GM18502 (cell line): ENCODE measurements around the gene SRRM4.

Experiments used
- ATAC-seq: cut with Tn5 transposase; IDR thresholded peaks from one replicate; pipeline ENCODE4 v1.9.1; 2021; ENCODE audit warnings: mild to moderate bottlenecking; ENCODE audit not compliant: unreplicated experiment, poor library complexity

Gene SRRM4, protein sequence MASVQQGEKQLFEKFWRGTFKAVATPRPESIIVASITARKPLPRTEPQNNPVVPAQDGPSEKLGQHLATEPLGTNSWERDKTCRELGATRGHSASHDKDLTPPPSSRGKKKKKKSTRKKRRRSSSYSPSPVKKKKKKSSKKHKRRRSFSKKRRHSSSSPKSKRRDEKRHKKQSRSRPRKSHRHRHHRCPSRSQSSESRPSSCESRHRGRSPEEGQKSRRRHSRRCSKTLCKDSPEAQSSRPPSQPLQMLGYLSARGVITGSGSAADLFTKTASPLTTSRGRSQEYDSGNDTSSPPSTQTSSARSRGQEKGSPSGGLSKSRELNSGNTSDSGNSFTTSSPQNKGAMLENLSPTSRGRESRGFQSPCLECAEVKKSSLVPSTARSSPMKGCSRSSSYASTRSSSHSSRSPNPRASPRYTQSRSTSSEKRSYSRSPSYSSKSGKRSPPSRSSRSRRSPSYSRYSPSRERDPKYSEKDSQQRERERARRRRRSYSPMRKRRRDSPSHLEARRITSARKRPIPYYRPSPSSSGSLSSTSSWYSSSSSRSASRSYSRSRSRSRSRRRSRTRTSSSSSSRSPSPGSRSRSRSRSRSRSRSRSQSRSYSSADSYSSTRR

DNA sequence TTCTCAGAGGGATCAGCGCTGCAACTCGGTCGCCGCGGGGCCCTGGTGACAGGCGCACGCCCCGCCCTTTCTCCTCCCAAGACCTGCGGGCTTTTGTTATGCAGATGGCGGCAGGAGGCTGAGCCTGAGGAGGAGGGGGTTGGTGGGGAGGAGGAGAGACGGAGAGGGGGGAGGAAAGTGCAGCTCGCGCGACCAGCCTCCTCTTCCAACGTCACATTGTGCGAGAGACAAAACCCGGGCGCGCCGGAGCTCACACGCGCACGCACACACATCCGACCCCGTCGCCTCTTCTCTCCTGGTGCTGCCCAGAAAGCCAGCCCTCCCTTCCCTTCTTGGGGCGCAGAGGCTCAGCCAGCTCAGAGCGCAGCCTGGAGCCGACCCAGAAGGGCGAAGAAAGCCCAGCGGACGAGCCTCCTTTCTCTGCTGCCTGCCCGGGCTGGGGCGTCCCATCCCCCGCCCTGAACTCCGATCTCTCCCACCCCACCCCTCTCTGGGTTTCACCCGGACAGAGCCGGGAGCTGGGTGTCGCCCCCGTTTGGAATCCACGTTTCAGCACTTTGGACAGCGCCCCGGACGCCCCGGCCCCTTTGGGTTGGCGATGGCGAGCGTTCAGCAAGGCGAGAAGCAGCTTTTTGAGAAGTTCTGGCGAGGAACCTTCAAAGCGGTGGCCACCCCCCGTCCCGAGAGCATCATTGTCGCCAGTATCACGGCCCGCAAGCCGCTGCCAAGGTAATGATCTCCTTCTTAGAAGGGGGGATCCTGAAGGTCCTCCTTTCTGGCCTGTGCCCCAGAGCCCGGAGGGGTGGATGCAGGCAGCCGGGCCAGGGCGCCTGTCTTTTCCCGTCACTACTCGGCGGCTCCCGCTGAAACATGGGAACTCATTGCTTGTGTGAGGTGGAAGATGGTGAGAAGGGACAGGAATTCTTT is at the start of gene SRRM4:
TSS of gene SRRM4 (plus strand) at position 257 of the 927 bp plus-strand sequence. CDS start at position 599, 342 bp downstream.
- ATAC-seq: no peak

DNA sequence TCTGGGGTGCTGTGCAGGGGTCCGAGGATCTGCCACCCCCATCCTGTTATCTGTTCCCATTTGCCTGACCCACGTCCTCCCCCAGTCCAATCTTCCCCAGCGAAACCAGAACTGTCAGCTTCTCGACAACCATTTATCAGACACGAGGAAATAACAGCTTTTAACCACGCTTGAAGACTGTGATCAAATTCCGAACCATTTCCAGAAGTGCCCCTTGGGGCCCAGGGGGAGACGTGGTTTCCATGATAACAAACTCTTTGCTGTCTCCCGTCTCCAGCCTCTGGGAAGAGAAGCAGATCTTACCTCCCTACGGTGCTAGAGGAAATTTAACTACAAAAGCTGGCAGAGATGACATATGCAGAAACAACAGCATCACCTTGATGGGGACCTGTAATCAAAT is 35.1 kb upstream of the SRRM4 start:
- ATAC-seq: no peak

DNA sequence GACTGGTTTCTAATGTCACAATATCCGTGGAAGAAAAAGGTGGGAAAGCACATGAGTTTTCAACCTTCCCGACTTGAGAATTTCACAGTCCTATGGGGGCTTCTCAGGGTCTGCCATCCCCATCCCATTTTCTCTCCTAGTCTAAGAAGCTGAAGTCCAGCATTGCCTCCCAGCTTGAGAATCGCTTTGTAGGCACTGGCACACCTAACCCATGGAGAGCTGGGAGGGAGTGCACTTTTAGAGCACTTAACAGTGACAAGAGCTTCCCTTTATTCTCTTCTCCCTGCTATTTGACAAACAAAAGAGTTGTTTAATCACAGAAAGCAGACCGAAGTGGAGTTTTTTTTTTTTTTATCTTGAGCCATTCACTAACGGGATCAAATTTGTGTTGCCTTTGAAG is 22.8 kb upstream of the SRRM4 start:
- ATAC-seq: no peak

DNA sequence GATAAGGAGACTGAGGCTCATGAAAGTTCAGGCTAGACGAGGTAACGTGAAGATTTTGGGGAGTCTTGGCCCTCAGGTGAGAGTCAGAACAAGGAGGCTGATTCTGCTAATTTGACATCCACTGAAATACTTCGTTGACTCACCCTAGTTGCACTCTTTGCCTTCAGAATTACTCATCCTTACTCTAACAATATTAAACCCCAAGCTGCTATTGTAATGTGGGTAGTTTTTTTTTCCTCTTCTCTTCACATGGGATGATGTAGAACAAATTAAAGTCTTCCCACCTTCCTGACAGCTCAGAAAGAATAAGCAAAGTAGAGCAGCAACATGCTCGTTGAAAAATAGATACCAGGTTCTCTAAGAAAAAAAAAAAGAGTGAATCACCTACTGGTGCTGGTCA is 22.0 kb upstream of the SRRM4 start:
- no peak for ATAC-seq

DNA sequence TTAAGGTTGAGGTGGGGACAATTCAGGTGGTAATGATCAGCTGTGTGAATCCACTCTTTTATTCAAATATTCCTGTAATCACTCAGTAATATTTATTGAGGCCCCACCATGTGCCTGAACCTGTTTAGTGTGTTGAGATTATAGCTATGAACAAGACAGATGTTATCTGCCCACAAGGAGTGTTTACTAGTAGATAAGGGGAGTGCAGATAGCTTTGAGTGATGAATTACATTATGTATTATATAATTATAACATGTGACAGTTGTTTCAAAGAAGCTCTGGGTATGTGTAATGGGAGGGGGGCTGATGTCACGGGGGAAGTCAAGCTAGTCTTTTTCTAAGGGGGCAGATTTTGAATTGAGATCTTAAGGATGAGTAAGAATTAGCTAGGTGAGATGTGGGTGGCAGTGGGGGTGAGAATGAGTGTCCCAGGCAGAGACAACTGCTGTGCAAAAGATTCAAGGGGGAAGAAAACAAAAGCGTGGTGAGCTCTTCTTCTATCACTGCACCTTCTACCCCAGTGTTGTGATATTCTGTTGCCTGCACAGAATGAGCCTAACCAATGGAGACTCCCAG is 21.3 kb upstream of the SRRM4 start:
- no peak for ATAC-seq

DNA sequence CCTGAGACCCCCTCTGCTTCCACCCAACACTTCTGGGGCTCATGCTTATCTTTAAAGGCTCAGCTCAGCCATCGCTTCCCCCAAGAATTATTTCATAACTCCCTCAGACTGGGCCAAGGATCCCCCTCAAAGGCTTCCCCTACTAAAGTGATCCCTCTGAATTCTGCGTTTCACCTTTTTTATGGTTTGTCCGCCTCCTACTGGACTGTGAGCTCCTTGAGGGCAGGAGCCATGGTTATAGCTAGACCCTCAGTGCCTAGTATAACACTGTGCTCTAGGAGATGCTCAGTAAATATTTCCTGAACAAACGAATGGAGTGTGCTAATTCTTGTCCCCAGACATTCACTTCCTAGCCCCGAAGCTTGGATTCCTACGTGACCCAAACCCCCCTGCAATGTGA is 20.5 kb upstream of the SRRM4 start:
- ATAC-seq: no peak

DNA sequence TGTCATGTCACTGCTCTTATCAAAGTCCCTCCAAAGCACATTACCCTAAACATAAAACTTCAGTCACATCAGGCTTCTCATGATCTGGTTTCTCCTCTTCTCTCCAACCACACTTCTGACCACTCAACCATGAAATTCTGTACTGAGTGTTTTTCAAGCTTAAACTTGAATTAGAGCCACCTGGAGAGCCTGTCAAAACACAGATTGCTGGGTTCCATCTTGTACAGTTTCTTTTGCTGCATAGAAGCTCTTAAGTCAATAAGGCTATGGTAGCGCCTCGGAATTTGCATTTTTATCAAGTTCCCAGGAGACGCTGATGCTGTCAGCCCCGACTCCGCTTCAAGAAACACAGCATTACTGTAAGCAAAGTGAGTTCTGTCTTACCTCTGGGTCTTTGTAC is 16.4 kb upstream of the SRRM4 start:
- no peak for ATAC-seq

DNA sequence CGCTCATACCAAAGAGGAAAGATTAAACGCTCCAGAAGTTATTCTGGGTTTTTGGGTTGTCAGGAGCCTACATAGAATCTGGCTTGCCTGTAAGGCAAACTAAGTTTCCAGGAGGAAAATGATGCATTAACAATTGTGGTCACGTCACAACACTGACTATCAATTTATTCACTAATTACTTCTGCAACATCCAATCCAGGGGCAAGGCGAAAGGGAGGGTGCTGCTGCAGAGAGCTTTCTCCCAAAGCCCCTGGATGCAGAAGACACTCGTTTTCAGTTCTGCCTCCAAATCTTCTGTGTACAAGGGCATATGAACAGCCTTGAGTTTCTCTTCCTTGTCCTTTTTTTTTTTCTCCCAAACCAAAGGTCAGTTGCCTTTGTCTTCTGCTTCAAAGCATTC is 10.5 kb upstream of the SRRM4 start:
- no peak for ATAC-seq

DNA sequence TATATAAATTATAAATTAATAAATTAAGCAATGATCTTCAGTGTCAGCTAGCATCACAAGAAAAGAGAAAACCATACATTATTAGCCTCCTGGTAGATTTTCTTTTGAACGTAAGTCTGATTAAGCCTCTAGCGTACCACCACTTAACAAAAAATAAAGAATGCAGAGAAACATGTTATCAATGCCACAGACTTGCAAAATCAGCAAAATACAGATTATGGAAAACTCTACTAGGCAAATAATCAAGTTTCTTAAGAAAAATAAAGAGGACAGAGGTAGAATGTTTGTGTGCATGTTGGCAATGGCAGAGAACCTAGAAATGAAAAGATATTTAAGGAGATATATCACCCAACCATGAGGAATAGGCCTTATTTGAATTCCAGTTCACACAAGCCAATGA is 8.4 kb upstream of the SRRM4 start:
- ATAC-seq: no peak

DNA sequence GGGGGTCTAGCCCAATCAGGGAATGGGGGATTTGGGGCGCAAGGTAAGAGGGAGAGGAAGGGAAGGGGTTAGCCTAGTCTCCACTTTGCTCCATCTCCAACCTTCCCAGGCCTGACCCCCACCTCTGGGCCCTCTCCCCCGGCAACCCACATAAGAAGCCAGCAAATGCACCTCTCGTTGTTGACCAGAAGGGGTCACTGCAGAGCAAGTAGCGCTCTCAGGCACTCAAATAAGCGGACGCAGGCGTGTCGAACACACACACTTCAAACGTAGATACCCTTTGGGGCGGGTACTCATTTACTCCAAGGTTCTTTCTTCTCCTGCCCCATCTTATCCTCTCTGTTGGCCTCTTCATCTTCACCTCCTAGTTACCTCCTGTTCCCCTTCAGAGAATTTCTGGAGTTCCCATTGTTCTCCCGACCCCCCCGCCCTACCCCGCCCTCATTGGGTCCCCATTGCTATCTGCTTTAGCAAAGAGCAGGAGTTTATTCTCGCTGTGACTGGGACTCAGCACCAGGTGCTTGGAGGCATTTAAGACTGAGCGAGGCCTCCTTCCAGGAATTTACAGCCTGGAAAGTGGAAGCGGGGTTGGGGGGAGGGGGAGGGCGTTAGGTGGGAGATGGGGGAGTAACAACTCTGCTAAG is 1.5 kb upstream of the SRRM4 start:
- no peak for ATAC-seq

DNA sequence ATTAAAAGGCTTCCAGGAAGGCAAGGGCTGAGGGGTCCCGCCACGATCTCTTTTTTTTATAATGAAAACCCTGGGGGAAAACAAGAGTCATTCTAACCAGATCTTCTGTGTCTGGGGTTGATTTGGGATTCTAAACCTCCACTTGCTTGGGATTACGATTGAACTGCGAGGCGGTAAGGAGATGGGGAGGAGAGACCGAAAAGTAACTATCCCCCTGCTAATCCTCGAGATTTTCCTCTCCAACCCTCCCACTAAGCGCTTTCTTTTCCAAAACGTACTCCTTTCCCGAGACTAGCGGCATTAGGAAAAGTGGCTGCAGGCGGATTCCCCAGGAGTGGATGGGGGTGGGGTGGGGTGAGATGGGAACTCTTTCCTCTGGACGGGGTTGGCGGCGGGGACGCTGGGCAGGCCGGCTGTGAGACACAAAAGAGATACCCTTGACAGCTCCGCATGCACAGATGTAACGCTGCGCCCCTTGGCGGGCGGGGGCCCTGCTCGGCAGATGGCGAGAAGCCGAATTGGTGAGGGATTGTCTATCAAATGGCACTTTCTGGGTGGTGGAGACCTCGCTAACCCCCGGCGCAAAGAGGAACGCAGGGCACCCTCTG is 830 bp upstream of the SRRM4 start:
- no peak for ATAC-seq

DNA sequence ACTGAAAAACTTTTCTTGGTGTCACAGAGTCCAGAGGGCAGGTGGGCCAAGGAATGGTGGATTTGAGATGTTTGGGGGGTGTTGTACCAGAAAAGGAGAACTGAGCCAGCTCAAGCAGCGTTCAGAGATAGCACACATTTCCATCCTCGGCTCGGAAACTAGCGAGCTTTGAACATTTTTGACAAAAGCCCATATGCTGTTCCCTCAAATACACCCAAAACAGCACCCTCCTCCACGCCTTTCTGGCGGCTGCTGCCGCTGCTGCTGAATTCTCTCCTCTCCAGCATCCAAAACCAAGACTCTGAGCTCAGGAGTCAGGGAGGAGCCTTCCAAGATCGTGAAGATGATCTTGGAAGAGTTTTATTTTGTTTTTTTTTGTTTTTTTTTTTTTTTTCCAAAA is 961 bp downstream of the SRRM4 start:
- no peak for ATAC-seq

DNA sequence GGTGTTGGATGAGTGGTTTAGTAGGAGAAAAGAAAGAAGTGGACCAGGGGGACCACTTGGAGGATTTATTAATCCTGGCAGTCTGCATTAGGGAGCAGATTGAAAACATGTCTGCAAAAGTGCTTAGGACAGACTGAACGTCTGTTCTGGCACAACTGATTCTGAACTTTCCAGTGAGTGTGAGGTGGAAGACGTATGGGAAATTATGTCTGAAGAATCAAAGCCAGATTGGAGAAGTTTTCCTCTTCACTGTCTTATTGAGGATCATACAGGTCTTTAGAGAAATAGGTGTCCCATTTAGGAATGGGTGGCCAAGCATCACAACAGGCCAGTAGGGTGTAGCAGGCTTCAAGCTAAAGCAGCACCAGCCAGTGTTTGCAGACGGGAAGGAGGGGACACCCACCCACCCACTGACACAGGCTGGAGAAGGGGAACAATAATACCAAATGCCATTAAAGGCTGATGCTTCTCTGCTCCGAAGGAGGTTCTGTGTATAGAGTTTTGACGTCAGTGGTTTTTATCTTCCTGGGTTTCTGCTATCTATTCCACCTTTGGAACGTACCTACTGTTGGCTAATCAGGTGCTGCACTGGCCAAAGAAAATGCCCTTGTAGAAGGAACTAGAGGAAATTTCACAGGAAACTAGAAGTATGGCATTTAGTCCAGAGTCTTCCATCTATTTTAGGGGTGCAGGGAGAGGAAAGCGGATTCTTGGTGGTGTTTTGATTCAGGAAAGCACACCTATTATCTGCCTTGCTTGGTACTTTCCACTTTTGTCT is 1.8 kb downstream of the SRRM4 start:
- no peak for ATAC-seq

DNA sequence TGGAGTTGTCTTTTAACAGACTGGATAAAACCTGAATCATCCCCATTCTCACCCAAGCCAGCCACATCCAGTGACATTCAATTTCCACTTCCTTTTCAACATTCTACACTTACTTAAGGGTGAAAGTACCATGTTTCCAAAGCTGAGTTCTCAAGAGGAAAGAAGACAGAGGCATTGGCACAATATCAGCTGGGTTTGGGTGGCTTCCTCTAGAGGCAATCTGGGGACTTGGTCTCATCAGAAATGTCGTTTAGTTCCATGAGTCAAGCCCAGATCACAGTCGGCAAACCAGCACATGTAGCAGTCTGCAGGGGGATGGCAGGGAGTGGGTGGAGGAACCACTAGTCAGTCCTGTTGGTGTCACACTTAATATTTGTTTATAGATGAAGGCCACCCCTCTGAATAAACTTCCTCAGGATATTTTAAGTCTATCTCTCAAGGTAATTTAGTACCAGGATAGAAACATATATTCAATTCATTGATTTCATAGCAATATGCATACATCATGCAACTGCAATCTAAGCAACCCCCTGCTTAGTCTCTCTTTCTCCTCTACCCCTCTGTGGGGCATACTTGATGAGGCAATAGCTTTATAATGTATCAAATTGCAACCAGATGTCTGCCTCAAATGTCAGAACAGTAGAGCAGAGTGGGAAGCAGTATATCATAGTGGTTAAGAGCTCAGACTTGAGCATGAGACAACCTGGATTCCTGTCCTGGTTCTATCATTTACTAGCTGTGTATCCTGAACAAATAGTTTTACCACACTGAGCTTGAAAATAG is 3.0 kb downstream of the SRRM4 start:
- no peak for ATAC-seq

DNA sequence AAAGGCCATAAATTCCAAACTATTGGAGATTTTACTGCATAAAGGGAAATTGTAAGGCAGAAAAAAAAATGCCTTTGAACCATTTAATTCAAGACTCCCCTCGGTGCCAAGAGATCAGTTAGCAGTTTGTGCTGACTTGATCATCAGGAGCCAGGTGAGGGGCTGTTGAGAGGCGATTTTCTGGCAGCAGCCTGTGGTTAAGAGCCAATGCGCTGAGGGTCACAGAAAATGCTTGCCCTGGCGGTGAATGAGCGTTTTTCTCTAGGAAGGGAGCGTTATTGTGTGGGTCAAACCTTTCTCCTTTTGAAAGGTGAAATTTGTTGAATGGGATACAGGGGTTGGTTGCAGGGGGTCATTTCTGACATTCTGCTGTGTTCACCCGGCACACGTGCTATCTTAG is 4.7 kb downstream of the SRRM4 start:
- ATAC-seq: no peak

DNA sequence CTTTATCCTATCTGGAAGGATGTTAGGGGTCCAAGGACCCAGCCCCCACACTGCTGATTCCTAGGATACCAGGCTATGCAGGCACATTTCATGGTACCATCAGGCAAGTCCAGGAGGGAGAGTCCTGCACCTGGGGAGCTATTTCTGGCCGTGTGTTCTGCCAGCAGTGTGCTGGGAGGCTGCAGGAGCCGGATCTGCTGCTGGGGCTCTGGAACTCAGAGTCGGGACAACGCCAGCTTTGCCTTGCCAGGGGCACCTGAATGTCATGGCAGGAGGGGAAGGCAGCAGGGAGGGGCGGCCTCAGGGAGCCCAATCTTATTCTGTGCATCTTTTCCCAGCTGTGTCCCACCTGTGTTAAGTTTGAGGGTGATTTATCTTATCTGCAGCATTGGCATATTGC is 17.8 kb downstream of the SRRM4 start:
- ATAC-seq: no peak

DNA sequence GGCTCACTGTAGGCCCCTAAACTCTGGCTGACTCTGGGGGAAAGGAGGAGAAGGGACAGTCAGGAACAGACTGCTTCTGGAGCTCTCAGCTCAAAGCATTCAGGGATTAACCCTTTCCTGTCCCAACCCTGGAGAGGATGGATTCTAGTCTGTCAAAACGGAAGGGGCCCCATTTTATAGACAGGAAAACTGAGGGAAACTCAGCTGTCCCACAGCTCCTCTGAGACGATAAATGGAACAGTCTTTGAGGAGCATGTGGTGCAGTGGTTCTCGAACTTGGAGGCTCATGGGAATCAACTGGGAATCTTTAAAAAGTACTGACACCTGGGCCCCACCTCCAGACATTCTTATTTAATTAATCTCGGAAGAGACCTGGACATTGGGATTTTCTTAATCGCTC is 23.7 kb downstream of the SRRM4 start:
- ATAC-seq: no peak

DNA sequence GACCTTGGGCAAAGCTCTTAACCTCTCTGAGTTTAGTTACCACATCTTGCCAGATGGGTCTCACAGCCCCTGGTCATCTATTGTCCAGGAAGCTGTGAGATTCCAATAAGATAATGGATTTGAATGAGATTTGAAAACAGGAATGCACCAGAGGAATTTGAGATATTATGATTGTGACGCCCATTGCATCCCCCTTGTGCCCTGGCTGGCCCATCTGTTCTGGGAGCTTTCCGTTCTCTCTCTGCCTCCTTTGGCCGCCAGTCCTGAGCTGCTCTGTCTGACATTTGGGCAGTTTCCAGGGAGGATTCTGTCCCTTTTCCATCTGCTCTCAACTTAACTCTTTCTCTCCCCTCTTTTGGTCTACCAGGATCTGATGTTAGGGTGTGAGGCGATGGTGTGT is 24.6 kb downstream of the SRRM4 start:
- ATAC-seq: no peak
